ENCODE results near the gene PTS. TPM values are rescaled to one million over a fixed set of nuclear protein-coding genes. Genes with fewer than 3 reads are reported as not detected.
"Not testable (repeated sequence)": the region's sequence is repeated elsewhere in the genome, so short reads cannot be mapped to it uniquely, and the experiment has no call there.

The PTS gene
- total RNA-seq, 1 donor from 2014 or later: 30.4 TPM

DNA sequence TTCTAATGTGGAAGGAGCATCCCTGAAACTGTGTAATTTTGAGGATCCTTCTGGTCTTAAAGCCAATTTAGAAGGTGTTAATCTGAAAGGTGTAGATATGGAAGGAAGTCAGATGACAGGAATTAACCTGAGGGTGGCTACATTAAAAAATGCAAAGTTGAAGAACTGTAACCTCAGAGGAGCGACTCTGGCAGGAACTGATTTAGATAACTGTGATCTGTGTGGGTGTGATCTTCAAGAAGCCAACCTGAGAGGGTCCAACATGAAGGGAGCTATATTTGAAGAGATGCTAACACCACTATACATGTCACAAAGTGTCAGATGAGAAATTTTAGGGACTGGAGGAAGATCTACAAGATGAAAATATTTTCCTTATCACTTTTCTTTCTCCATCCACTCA is 43.4 kb upstream of the PTS start:
- DNase-seq: no peak
- no peak overlapping the region for H3K4me3 Mint-ChIP-seq
- H3K9me3 Mint-ChIP-seq: no peaks in the 10 kb centered on the region
- peaks cover 24% of the 10 kb centered on the region for H3K4me1 Mint-ChIP-seq
- ChIA-PET CTCF (no interaction called here), POLR2A (no interaction called here)
- no peaks in the 10 kb centered on the region for H3K36me3 Mint-ChIP-seq (ENCODE audit: low read depth)
- no peak for ATAC-seq (ENCODE audit: low read depth)
- no peaks in the 10 kb centered on the region for H3K27me3 Mint-ChIP-seq
- TF ChIP-seq, protein P1, sequence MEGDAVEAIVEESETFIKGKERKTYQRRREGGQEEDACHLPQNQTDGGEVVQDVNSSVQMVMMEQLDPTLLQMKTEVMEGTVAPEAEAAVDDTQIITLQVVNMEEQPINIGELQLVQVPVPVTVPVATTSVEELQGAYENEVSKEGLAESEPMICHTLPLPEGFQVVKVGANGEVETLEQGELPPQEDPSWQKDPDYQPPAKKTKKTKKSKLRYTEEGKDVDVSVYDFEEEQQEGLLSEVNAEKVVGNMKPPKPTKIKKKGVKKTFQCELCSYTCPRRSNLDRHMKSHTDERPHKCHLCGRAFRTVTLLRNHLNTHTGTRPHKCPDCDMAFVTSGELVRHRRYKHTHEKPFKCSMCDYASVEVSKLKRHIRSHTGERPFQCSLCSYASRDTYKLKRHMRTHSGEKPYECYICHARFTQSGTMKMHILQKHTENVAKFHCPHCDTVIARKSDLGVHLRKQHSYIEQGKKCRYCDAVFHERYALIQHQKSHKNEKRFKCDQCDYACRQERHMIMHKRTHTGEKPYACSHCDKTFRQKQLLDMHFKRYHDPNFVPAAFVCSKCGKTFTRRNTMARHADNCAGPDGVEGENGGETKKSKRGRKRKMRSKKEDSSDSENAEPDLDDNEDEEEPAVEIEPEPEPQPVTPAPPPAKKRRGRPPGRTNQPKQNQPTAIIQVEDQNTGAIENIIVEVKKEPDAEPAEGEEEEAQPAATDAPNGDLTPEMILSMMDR (IDR thresholded peaks at IDR 0.05): no peak
- intact Hi-C loops (cut with micrococcal nuclease): no loop called here
- H3K27ac Mint-ChIP-seq: no peak overlapping the region

GRCh38 chr11:112185883-112186282 is 40.3 kb upstream of the PTS start:
- no peaks in the 10 kb centered on the region for H3K9me3 Mint-ChIP-seq
- no peak overlapping the region for H3K27ac Mint-ChIP-seq
- H3K27me3 Mint-ChIP-seq: no peaks in the 10 kb centered on the region
- CTCF ChIA-PET: no interaction called here
- H3K4me1 Mint-ChIP-seq: peaks cover 9% of the 10 kb centered on the region
- POLR2A ChIA-PET: no interaction called here
- H3K4me3 Mint-ChIP-seq: no peak overlapping the region
- no peak for DNase-seq
- H3K36me3 Mint-ChIP-seq (ENCODE audit: low read depth): no peaks in the 10 kb centered on the region
- intact Hi-C loops (cut with micrococcal nuclease): no loop called here
- TF ChIP-seq, protein P1 (IDR thresholded peaks at IDR 0.05): no peak
- no peak for ATAC-seq (ENCODE audit: low read depth)

- ChIA-PET CTCF (no interaction called here), POLR2A (no interaction called here)
- H3K36me3 Mint-ChIP-seq (ENCODE audit: low read depth): no peaks in the 10 kb centered on the region
- H3K9me3 Mint-ChIP-seq: no peaks in the 10 kb centered on the region
- no peak overlapping the region for H3K27ac Mint-ChIP-seq
- H3K27me3 Mint-ChIP-seq: no peaks in the 10 kb centered on the region
- peaks cover 9% of the 10 kb centered on the region for H3K4me1 Mint-ChIP-seq
- H3K4me3 Mint-ChIP-seq: no peak overlapping the region
- TF ChIP-seq, protein P1 (IDR thresholded peaks at IDR 0.05): no peak
- ATAC-seq (ENCODE audit: low read depth) (no peak), DNase-seq (no peak)
- intact Hi-C loops (cut with micrococcal nuclease): no loop called here
Measured at GRCh38 chr11:112186304-112186703, 39.9 kb upstream of the PTS start.

DNA sequence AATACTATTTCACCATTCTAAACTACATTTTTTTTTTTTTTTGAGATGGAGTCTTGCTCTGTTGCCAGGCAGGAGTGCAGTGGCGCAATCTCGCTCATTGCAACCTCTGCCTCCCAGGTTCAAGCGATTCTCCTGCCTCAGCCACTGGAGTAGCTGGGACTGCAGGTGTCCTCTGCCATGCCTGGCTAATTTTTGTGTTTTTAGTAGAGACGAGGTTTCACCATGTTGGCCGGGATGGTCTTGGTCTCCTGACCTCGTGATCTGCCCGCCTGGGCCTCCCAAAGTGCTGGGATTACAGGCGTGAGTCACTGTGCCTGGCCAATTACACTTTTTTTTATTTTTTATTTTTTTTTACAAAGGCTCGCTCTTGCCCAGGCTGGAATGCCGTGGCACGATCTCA is 31.1 kb upstream of the PTS start:
- H3K4me1 Mint-ChIP-seq; H3K27ac Mint-ChIP-seq; ATAC-seq (ENCODE audit: low read depth); H3K36me3 Mint-ChIP-seq (ENCODE audit: low read depth); DNase-seq; H3K4me3 Mint-ChIP-seq; intact Hi-C loops (cut with micrococcal nuclease); H3K27me3 Mint-ChIP-seq; POLR2A ChIA-PET; CTCF ChIA-PET; H3K9me3 Mint-ChIP-seq: not testable (repeated sequence)

GRCh38 chr11:112195951-112196351 is 30.3 kb upstream of the PTS start:
- TF ChIP-seq, protein P1 (IDR thresholded peaks at IDR 0.05): no peak
- no peak overlapping the region for H3K4me3 Mint-ChIP-seq
- POLR2A ChIA-PET: no interaction called here
- DNase-seq (no peak), ATAC-seq (ENCODE audit: low read depth) (no peak)
- peaks cover 6% of the 10 kb centered on the region for H3K4me1 Mint-ChIP-seq
- no peaks in the 10 kb centered on the region for H3K9me3 Mint-ChIP-seq
- peaks cover 2% of the 10 kb centered on the region for H3K27me3 Mint-ChIP-seq
- no peak overlapping the region for H3K27ac Mint-ChIP-seq
- CTCF ChIA-PET: interaction anchor here (0.7 kb wide), 1 partner anchor 12 kb away, joined by 5 read pairs; no protein-coding TSS in a partner anchor
- H3K36me3 Mint-ChIP-seq (ENCODE audit: low read depth): no peaks in the 10 kb centered on the region
- intact Hi-C loops (cut with micrococcal nuclease): no loop called here

DNA sequence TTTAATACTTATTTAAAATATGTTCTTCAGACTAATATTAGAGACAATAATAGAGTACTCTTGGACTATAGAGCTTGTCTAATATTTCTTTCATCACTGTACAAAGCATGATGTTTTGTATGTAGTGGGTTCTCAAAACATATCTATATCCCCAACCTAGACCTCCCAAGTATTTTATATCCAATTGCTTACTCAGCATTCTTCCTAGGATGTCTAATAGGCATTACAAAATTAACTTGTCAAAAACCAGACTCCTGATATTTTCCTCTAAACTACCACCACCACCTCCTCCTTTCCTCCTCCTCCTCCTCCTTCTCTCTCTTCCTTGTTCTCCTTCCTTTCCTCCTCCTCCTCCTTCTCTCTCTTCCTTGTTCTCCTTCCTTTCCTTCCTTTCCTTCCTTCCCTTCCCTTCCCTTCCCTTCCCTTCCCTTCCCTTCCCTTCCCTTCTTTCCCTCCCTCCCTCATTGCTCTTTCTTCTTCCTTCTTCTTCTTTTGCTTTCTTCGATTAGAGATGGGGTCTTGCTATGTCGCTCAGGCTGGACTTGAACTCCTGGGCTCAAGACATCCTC is 29.6 kb upstream of the PTS start:
- H3K36me3 Mint-ChIP-seq (ENCODE audit: low read depth): no peaks in the 10 kb centered on the region
- no peaks in the 10 kb centered on the region for H3K9me3 Mint-ChIP-seq
- TF ChIP-seq, protein P1 (IDR thresholded peaks at IDR 0.05): no peak
- H3K27me3 Mint-ChIP-seq: peaks cover 2% of the 10 kb centered on the region
- POLR2A ChIA-PET: no interaction called here
- ATAC-seq (ENCODE audit: low read depth): no peak
- no peak for DNase-seq
- CTCF ChIA-PET: no interaction called here
- no peak overlapping the region for H3K27ac Mint-ChIP-seq
- no peak overlapping the region for H3K4me3 Mint-ChIP-seq
- peaks cover 6% of the 10 kb centered on the region for H3K4me1 Mint-ChIP-seq
- intact Hi-C loops (cut with micrococcal nuclease): no loop called here

- H3K27ac Mint-ChIP-seq; H3K4me3 Mint-ChIP-seq; CTCF ChIA-PET; H3K9me3 Mint-ChIP-seq; POLR2A ChIA-PET; DNase-seq; intact Hi-C loops (cut with micrococcal nuclease); H3K4me1 Mint-ChIP-seq; H3K36me3 Mint-ChIP-seq (ENCODE audit: low read depth); H3K27me3 Mint-ChIP-seq; ATAC-seq (ENCODE audit: low read depth): not testable (repeated sequence)
Measured at GRCh38 chr11:112199101-112199500, 27.1 kb upstream of the PTS start.

All from activated B cell treated with CpG ODN at 0.5 μM for 24 hours (primary cell).